HEK293 (cell line): Measurements from ENCODE around the gene TBK1.

Experiments used
- FEZF1 ChIP-seq: fragments of 450-650 bp; formaldehyde crosslinking; IDR thresholded peaks from 2 replicates; pipeline ENCODE4 v1.5.1; 2016; ENCODE audit warnings: missing biosample characterization, missing genetic modification characterization
- HIC1 ChIP-seq: fragments of 450-650 bp; formaldehyde crosslinking; IDR thresholded peaks from 2 replicates; pipeline ENCODE4 v1.5.1; 2016; ENCODE audit warnings: missing biosample characterization, missing genetic modification characterization
- MYNN ChIP-seq: fragments of 450-650 bp; formaldehyde crosslinking; IDR thresholded peaks from 2 replicates; pipeline ENCODE4 v1.5.1; 2016; ENCODE audit warnings: missing biosample characterization, missing genetic modification characterization, borderline replicate concordance
- MZF1 ChIP-seq: fragments of 450-650 bp; formaldehyde crosslinking; IDR thresholded peaks from 2 replicates; pipeline ENCODE4 v1.5.1; 2017; ENCODE audit warnings: missing biosample characterization, missing genetic modification characterization, borderline replicate concordance
- OSR2 ChIP-seq: fragments of 450-650 bp; formaldehyde crosslinking; IDR thresholded peaks from 2 replicates; pipeline ENCODE4 v1.5.1; 2016; ENCODE audit warnings: missing biosample characterization, missing genetic modification characterization
- PRDM1 ChIP-seq: fragments of 450-650 bp; formaldehyde crosslinking; IDR thresholded peaks from 2 replicates; pipeline ENCODE4; 2016; ENCODE audit warnings: missing biosample characterization, missing genetic modification characterization
- ZBTB17 ChIP-seq: fragments of 450-650 bp; formaldehyde crosslinking; IDR thresholded peaks from 2 replicates; pipeline ENCODE4 v1.5.1; 2016; ENCODE audit warnings: missing biosample characterization, missing genetic modification characterization
- ZFP3 ChIP-seq: fragments of 450-650 bp; formaldehyde crosslinking; IDR thresholded peaks from 2 replicates; pipeline ENCODE4 v1.5.1; 2016; ENCODE audit warnings: low read depth, missing biosample characterization, missing genetic modification characterization
- ZNF112 ChIP-seq: fragments of 450-650 bp; formaldehyde crosslinking; IDR thresholded peaks from 2 replicates; pipeline ENCODE4 v1.5.0; 2017; ENCODE audit warnings: missing biosample characterization, missing genetic modification characterization
- ZNF175 ChIP-seq: fragments of 450-650 bp; formaldehyde crosslinking; IDR thresholded peaks from 2 replicates; pipeline ENCODE4 v1.5.1; 2016; ENCODE audit warnings: missing biosample characterization, missing genetic modification characterization
- ZNF184 ChIP-seq: fragments of 450-650 bp; IDR thresholded peaks from 2 replicates; pipeline ENCODE4 v1.5.1; 2018; ENCODE audit warnings: missing biosample characterization, mild to moderate bottlenecking, missing genetic modification characterization
- ZNF214 ChIP-seq: fragments of 450-650 bp; formaldehyde crosslinking; IDR thresholded peaks from 2 replicates; pipeline ENCODE4 v1.5.1; 2017; ENCODE audit warnings: missing biosample characterization, mild to moderate bottlenecking, missing genetic modification characterization, borderline replicate concordance
- ZNF239 ChIP-seq: fragments of 450-650 bp; formaldehyde crosslinking; IDR thresholded peaks from 2 replicates; pipeline ENCODE4 v1.5.1; 2016; ENCODE audit warnings: missing biosample characterization, missing genetic modification characterization
- ZNF274 ChIP-seq, 2 experiments: fragments of 200-500 bp in 1 of 2; fragments of 450-650 bp in 1 of 2; sonication (Bioruptor generic) in 1 of 2; formaldehyde crosslinking in 1 of 2; IDR thresholded peaks; 2 replicates each; pipeline versions ENCODE4 v1.5.1 to v1.6.1; 2014 to 2016; ENCODE audit warnings: borderline replicate concordance in 1 of 2, inconsistent platforms in 1 of 2, low read length in 1 of 2, missing biosample characterization in 1 of 2, missing genetic modification characterization in 1 of 2
- ZNF280C ChIP-seq: fragments of 450-650 bp; formaldehyde crosslinking; IDR thresholded peaks from 2 replicates; pipeline ENCODE4 v1.5.1; 2016; ENCODE audit warnings: missing biosample characterization, missing genetic modification characterization
- ZNF341 ChIP-seq: fragments of 450-650 bp; formaldehyde crosslinking; IDR thresholded peaks from 2 replicates; pipeline ENCODE4; 2016; ENCODE audit warnings: low read depth, missing biosample characterization, missing genetic modification characterization
- ZNF391 ChIP-seq: fragments of 450-650 bp; formaldehyde crosslinking; IDR thresholded peaks from 2 replicates; pipeline ENCODE4 v1.5.1; 2016; ENCODE audit warnings: low read depth, missing biosample characterization, missing genetic modification characterization, borderline replicate concordance
- ZNF423 ChIP-seq: fragments of 450-650 bp; formaldehyde crosslinking; IDR thresholded peaks from 2 replicates; pipeline ENCODE4 v1.5.1; 2016; ENCODE audit warnings: missing biosample characterization, missing genetic modification characterization
- ZNF48 ChIP-seq: fragments of 450-650 bp; formaldehyde crosslinking; IDR thresholded peaks from 2 replicates; pipeline ENCODE4 v1.5.1; 2016; ENCODE audit warnings: missing biosample characterization, missing genetic modification characterization
- ZNF549 ChIP-seq: fragments of 450-650 bp; IDR thresholded peaks from 2 replicates; pipeline ENCODE4 v1.5.1; 2018; ENCODE audit warnings: missing biosample characterization, missing genetic modification characterization, mild to moderate bottlenecking, inconsistent platforms, moderate library complexity
- ZNF580 ChIP-seq: fragments of 450-650 bp; formaldehyde crosslinking; IDR thresholded peaks from 2 replicates; pipeline ENCODE4 v1.5.1; 2016; ENCODE audit warnings: missing biosample characterization, missing genetic modification characterization
- ZNF585B ChIP-seq: fragments of 450-650 bp; formaldehyde crosslinking; IDR thresholded peaks from 2 replicates; pipeline ENCODE4 v1.5.1; 2016; ENCODE audit warnings: missing biosample characterization, missing genetic modification characterization
- ZNF670 ChIP-seq: fragments of 450-650 bp; formaldehyde crosslinking; IDR thresholded peaks from 2 replicates; pipeline ENCODE4 v1.5.1; 2016; ENCODE audit warnings: missing biosample characterization, missing genetic modification characterization, low read depth
- ZNF792 ChIP-seq: fragments of 450-650 bp; formaldehyde crosslinking; IDR thresholded peaks from 2 replicates; pipeline ENCODE4 v1.5.1; 2016; ENCODE audit warnings: missing biosample characterization, missing genetic modification characterization
- ZNF837 ChIP-seq: fragments of 450-650 bp; formaldehyde crosslinking; IDR thresholded peaks from 2 replicates; pipeline ENCODE4 v1.5.1; 2016; ENCODE audit warnings: missing biosample characterization, missing genetic modification characterization
- TF ChIP-seq, protein P1 (sequence below): fragments of 450-650 bp; formaldehyde crosslinking; IDR thresholded peaks from 2 replicates; pipeline ENCODE4 v1.5.1; 2016; ENCODE audit warnings: missing biosample characterization, missing genetic modification characterization, borderline replicate concordance
- TF ChIP-seq, protein P2 (sequence below): fragments of 450-650 bp; IDR thresholded peaks from 2 replicates; pipeline ENCODE4 v1.5.1; 2018; ENCODE audit warnings: missing biosample characterization, missing genetic modification characterization
- TF ChIP-seq, protein P3 (sequence below): fragments of 450-650 bp; formaldehyde crosslinking; IDR thresholded peaks from 2 replicates; pipeline ENCODE4 v1.5.1; 2016; ENCODE audit warnings: missing biosample characterization, missing genetic modification characterization, borderline replicate concordance

Gene TBK1

DNA sequence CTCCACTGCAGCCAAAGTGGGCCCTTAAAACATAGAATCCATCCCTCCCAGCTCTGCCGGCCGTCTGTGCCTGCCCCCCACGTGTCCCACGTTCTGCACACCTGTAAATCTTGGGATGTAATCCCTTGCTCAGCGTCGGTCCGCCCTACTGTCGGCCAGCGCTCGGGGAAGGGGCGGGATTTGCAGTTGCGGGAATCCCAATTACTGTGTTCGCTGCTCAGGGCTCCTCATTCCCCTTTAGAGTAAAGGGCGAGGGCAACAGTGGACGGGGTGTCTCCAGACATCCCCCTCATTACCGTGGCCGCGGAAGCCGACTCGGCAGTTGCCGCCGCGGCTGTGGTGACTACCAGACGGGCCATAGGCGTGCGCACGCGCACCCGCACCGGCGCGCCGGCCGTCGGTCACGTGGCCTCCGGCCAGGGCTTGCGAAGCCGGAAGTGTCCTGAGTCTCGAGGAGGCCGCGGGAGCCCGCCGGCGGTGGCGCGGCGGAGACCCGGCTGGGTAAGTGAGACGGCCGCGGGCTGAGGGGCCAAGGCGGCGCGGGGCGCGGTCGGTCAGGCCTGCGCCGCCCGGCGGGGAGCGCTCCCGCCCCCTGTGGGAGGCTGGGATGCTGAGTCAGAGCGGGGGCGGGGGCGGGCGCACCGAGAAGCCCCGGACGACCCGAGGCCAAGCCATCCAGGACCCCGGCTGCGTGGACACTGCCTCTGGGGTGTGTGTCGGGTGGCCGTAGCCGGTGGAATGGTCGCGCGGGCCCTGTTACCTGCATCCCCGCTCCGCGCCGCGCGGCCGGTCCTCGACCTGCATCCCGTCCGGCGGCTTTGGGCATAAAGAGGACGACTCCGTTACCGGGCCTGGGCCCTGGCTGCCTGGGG lies at the start of gene TBK1 (continued):
- TF ChIP-seq HIC1 (tag by site-specific recombination): no peak
- no peak for TF ChIP-seq ZNF837 (tag by site-specific recombination)
- no peak for TF ChIP-seq ZNF423 (tag by site-specific recombination)
- no peak for TF ChIP-seq ZNF48 (tag by site-specific recombination)
- peak; percentile 87 for TF ChIP-seq MZF1 (tag by site-specific recombination)
- TF ChIP-seq ZNF214 (tag by site-specific recombination): no peak
- no peak for TF ChIP-seq ZNF585B (tag by site-specific recombination)
- TF ChIP-seq ZNF280C (tag by site-specific recombination): no peak
- peak; percentile 93 for TF ChIP-seq ZBTB17 (tag by site-specific recombination)
- TF ChIP-seq ZNF341 (tag by site-specific recombination): peak; percentile 51; the same call in 1 of the 2 replicates
- TF ChIP-seq, protein P1, sequence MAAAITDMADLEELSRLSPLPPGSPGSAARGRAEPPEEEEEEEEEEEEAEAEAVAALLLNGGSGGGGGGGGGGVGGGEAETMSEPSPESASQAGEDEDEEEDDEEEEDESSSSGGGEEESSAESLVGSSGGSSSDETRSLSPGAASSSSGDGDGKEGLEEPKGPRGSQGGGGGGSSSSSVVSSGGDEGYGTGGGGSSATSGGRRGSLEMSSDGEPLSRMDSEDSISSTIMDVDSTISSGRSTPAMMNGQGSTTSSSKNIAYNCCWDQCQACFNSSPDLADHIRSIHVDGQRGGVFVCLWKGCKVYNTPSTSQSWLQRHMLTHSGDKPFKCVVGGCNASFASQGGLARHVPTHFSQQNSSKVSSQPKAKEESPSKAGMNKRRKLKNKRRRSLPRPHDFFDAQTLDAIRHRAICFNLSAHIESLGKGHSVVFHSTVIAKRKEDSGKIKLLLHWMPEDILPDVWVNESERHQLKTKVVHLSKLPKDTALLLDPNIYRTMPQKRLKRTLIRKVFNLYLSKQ (tag by site-specific recombination): no peak
- TF ChIP-seq ZNF274 (IDR thresholded peaks at IDR 0.05; ENCODE audit: low read length): no peak
- TF ChIP-seq ZNF274 (tag by site-specific recombination; IDR thresholded peaks at IDR 0.05; ENCODE audit: borderline replicate concordance): no peak
- TF ChIP-seq ZNF549: 0 out of 2 replicates have a peak, but pooled peaks have one; percentile 34
- no peak for TF ChIP-seq ZNF670 (tag by site-specific recombination)
- TF ChIP-seq FEZF1 (tag by site-specific recombination): no peak
- TF ChIP-seq ZNF391 (tag by site-specific recombination): no peak
- no peak for TF ChIP-seq ZNF239 (tag by site-specific recombination)
- TF ChIP-seq MYNN (tag by site-specific recombination): no peak
- TF ChIP-seq, protein P2, sequence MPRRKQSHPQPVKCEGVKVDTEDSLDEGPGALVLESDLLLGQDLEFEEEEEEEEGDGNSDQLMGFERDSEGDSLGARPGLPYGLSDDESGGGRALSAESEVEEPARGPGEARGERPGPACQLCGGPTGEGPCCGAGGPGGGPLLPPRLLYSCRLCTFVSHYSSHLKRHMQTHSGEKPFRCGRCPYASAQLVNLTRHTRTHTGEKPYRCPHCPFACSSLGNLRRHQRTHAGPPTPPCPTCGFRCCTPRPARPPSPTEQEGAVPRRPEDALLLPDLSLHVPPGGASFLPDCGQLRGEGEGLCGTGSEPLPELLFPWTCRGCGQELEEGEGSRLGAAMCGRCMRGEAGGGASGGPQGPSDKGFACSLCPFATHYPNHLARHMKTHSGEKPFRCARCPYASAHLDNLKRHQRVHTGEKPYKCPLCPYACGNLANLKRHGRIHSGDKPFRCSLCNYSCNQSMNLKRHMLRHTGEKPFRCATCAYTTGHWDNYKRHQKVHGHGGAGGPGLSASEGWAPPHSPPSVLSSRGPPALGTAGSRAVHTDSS (tag by site-specific recombination): no peak
- TF ChIP-seq ZFP3: no peak
- TF ChIP-seq ZNF184 (tag by site-specific recombination): no peak
- TF ChIP-seq ZNF112: no peak
- TF ChIP-seq ZNF580 (tag by site-specific recombination): no peak
- TF ChIP-seq OSR2 (tag by site-specific recombination): peak; percentile 75
- no peak for TF ChIP-seq ZNF792 (tag by site-specific recombination)
- TF ChIP-seq PRDM1 (tag by site-specific recombination): no peak
- TF ChIP-seq, protein P3, sequence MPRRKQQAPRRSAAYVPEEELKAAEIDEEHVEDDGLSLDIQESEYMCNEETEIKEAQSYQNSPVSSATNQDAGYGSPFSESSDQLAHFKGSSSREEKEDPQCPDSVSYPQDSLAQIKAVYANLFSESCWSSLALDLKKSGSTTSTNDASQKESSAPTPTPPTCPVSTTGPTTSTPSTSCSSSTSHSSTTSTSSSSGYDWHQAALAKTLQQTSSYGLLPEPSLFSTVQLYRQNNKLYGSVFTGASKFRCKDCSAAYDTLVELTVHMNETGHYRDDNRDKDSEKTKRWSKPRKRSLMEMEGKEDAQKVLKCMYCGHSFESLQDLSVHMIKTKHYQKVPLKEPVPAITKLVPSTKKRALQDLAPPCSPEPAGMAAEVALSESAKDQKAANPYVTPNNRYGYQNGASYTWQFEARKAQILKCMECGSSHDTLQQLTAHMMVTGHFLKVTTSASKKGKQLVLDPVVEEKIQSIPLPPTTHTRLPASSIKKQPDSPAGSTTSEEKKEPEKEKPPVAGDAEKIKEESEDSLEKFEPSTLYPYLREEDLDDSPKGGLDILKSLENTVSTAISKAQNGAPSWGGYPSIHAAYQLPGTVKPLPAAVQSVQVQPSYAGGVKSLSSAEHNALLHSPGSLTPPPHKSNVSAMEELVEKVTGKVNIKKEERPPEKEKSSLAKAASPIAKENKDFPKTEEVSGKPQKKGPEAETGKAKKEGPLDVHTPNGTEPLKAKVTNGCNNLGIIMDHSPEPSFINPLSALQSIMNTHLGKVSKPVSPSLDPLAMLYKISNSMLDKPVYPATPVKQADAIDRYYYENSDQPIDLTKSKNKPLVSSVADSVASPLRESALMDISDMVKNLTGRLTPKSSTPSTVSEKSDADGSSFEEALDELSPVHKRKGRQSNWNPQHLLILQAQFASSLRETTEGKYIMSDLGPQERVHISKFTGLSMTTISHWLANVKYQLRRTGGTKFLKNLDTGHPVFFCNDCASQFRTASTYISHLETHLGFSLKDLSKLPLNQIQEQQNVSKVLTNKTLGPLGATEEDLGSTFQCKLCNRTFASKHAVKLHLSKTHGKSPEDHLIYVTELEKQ: no peak
- TF ChIP-seq ZNF175 (tag by site-specific recombination): no peak
